K562 (cell line): ENCODE results near the gene TIGD1. TPM values are rescaled to one million over a fixed set of nuclear protein-coding genes. Genes with fewer than 3 reads are reported as not detected.

ENCODE experiments used
- ATAC-seq: fragments of 200-7000 bp; cut with Tn5 transposase; 3 replicates; pipeline ENCODE4 v1.9.1; 2020; ENCODE audit warnings: moderate library complexity
- BruUV-seq: library from RNA; stranded (reverse); fragments of 400-500 nt; replicated peaks from 2 replicates; lab custom pipeline; 2021; lab: Mats Ljungman, UMichigan
- CTCF ChIA-PET: fragments of 300-600 bp; formaldehyde crosslinking; extraction: SDS; loops from one replicate; lab custom pipeline; 2021; ENCODE audit warnings: low intra/inter-chr PET ratio; lab: Yijun Ruan, JAX
- POLR2A ChIA-PET: fragments of 300-600, 350-650 bp; sonication (Branson Sonifier 250); formaldehyde crosslinking; extraction: SDS; loops from one replicate; lab custom pipeline; 2021; ENCODE audit warnings: antibody characterized with exemption, inconsistent platforms; lab: Yijun Ruan, JAX
- DNase-seq, 4 experiments: peaks; one replicate each; pipeline versions ENCODE4 v3.0.0 to v3.0.0-alpha.2; 2011 to 2018; ENCODE audit warnings: low spot score in 3 of 4, mixed read lengths in 3 of 4; ENCODE audit errors: extremely low read depth in 1 of 4
- FAIRE-seq: peaks from 2 replicates; lab custom pipeline; 2011; peaks lifted over from hg19 to GRCh38; lab: Jason Lieb, UNC
- H2AFZ ChIP-seq: 2 replicates; pipeline ENCODE4 v1.6.0; 2011; ENCODE audit warnings: low read depth, low read length, control low read depth, inconsistent platforms
- H3K27ac ChIP-seq: fragments of 200-600 bp; 3 replicates; pipeline ENCODE4 v1.8.0; 2011; ENCODE audit warnings: low read depth, mild to moderate bottlenecking, control low read depth, inconsistent platforms, low read length, moderate library complexity, mixed read lengths; ENCODE audit errors: extremely low read depth
- H3K27me3 ChIP-seq, 2 experiments: fragments of 300-600 bp in 1 of 2; 2 replicates in 1 of 2; 3 replicates in 1 of 2; pipeline versions ENCODE4 v1.6.0 to v1.8.0; 2011; ENCODE audit warnings: inconsistent platforms in 2 of 2, low read length in 2 of 2, mild to moderate bottlenecking in 1 of 2, mixed read lengths in 1 of 2, moderate library complexity in 1 of 2; ENCODE audit not compliant: control insufficient read depth in 2 of 2, insufficient read depth in 2 of 2
- H3K36me3 ChIP-seq: fragments of 300-600 bp; 3 replicates; pipeline ENCODE4 v1.8.0; 2011; ENCODE audit warnings: mild to moderate bottlenecking, low read length, inconsistent platforms; ENCODE audit not compliant: control insufficient read depth, insufficient read depth
- H3K4me1 ChIP-seq, 2 experiments: fragments of 200-600 bp in 1 of 2; replicated peaks in 1 of 2; 2 replicates in 1 of 2; 3 replicates in 1 of 2; pipeline versions ENCODE4 v1.5.1 to v1.8.0; 2011; ENCODE audit warnings: inconsistent platforms in 2 of 2, low read length in 2 of 2, mild to moderate bottlenecking in 1 of 2, mixed read lengths in 1 of 2, moderate library complexity in 1 of 2; ENCODE audit not compliant: control insufficient read depth in 2 of 2, insufficient read depth in 2 of 2
- H3K4me2 ChIP-seq: 2 replicates; pipeline ENCODE4 v1.6.1; 2011; ENCODE audit warnings: low read length, control low read depth, inconsistent platforms, mixed read lengths; ENCODE audit not compliant: insufficient read depth
- H3K4me3 ChIP-seq: fragments of 200-600 bp; sonication (generic), shearing (Covaris generic); 2 replicates; pipeline ENCODE4 v1.5.1; 2016; ENCODE audit warnings: control low read depth, inconsistent platforms
- H3K79me2 ChIP-seq: fragments of 200-600 bp; 3 replicates; pipeline ENCODE4 v1.8.0; 2011; ENCODE audit warnings: low read length, inconsistent platforms; ENCODE audit not compliant: control insufficient read depth, insufficient read depth
- H3K9ac ChIP-seq, 2 experiments: 2 replicates each; pipeline versions ENCODE4 v1.6.0 to v1.6.1; 2011; ENCODE audit warnings: low read depth in 2 of 2, low read length in 2 of 2, control low read depth in 1 of 2, inconsistent platforms in 1 of 2, mild to moderate bottlenecking in 1 of 2, mixed read lengths in 1 of 2; ENCODE audit not compliant: insufficient read depth in 1 of 2
- H3K9me1 ChIP-seq: one replicate; pipeline ENCODE4 v1.6.0; 2011; ENCODE audit warnings: inconsistent platforms, mild to moderate bottlenecking, low read length, moderate library complexity; ENCODE audit not compliant: control insufficient read depth, insufficient read depth
- H3K9me3 ChIP-seq: replicated peaks from 2 replicates; pipeline ENCODE4 v1.5.1; 2011; ENCODE audit warnings: low read depth, low read length, inconsistent platforms; ENCODE audit not compliant: control insufficient read depth, insufficient read depth
- H4K20me1 ChIP-seq: replicated peaks from 2 replicates; pipeline ENCODE4 v1.6.1; 2011; ENCODE audit warnings: low read length, inconsistent platforms, mixed read lengths; ENCODE audit not compliant: control insufficient read depth, insufficient read depth
- CC2D1A ChIP-seq: fragments of 450-650 bp; IDR thresholded peaks from 2 replicates; pipeline ENCODE4 v1.6.1; 2017; ENCODE audit warnings: mild to moderate bottlenecking
- CXXC5 ChIP-seq: fragments of 250-450 bp; sonication (Bioruptor Pico); IDR thresholded peaks from 2 replicates; pipeline ENCODE4 v1.8.0; 2022; ENCODE audit warnings: inconsistent platforms, mild to moderate bottlenecking, moderate library complexity
- HCFC1 ChIP-seq: IDR thresholded peaks from 2 replicates; pipeline ENCODE4 v1.6.1; 2012; ENCODE audit warnings: low read depth, low read length, improper control_type of control experiment
- HDAC6 ChIP-seq: IDR thresholded peaks from 2 replicates; pipeline ENCODE4 v1.6.1; 2012; ENCODE audit warnings: low read depth, mild to moderate bottlenecking, control low read depth, inconsistent platforms, low read length, moderate library complexity
- NR4A1 ChIP-seq, 2 experiments: fragments of 250-450 bp in 1 of 2; fragments of 450-650 bp in 1 of 2; sonication (Bioruptor Pico) in 1 of 2; IDR thresholded peaks; 2 replicates each; pipeline versions ENCODE4 v1.4.0 to v1.6.1; 2016 to 2020; ENCODE audit warnings: mild to moderate bottlenecking in 2 of 2, missing compliant biosample characterization in 1 of 2, missing genetic modification characterization in 1 of 2, moderate library complexity in 1 of 2
- TAF1 ChIP-seq: IDR thresholded peaks from 2 replicates; pipeline ENCODE4 v1.6.1; 2011; ENCODE audit warnings: mild to moderate bottlenecking, low read length, moderate library complexity; ENCODE audit not compliant: insufficient read depth, control insufficient read depth, severe bottlenecking; ENCODE audit errors: extremely low read depth
- TEAD4 ChIP-seq, 2 experiments: sonication (generic) in 1 of 2; formaldehyde crosslinking in 1 of 2; IDR thresholded peaks; 2 replicates each; pipeline versions ENCODE4 v1.6.1 to v1.8.0; 2012 to 2022; ENCODE audit warnings: borderline replicate concordance in 1 of 2, inconsistent platforms in 1 of 2, low read length in 1 of 2, mild to moderate bottlenecking in 1 of 2, missing genetic modification reagents in 1 of 2
- ZC3H4 ChIP-seq: sonication (generic); formaldehyde crosslinking; IDR thresholded peaks from 2 replicates; pipeline ENCODE4 v1.9.0; 2021; ENCODE audit warnings: missing genetic modification reagents, borderline replicate concordance
- ZNF282 ChIP-seq: sonication (generic); formaldehyde crosslinking; IDR thresholded peaks from 2 replicates; pipeline ENCODE4 v1.8.1; 2023; ENCODE audit warnings: missing genetic modification reagents
- ZNF77 ChIP-seq: fragments of 250-450 bp; sonication (Bioruptor Pico); IDR thresholded peaks from 2 replicates; pipeline ENCODE4 v1.5.0; 2020
- WGBS: fragments of 100-300 bp; shearing (Covaris generic); methylation state at CpG from one replicate; pipeline ENCODE4 v1.1.6; 2016; ENCODE audit warnings: low coverage, mixed read lengths; ENCODE audit not compliant: insufficient coverage; ENCODE audit errors: missing lambda C conversion rate; 5-methylcytosine and 5-hydroxymethylcytosine counted together
- in situ Hi-C: fragments of 300-500 bp; cut with MboI; formaldehyde crosslinking; loops from 4 replicates; pipeline ENCODE4 v1.15.0; 2018; ENCODE audit warnings: inconsistent platforms, mixed read lengths
- intact Hi-C: fragments of 100-400 bp; cut with micrococcal nuclease; formaldehyde crosslinking; loops from 2 replicates; pipeline ENCODE4 v1.14.2; 2022
- polyA plus RNA-seq, 8 experiments: library from polyadenylated mRNA; depleted of rRNA in 4 of 8; stranded (reverse) in 5 of 8; unstranded in 3 of 8; fragments of >200 nt; fragmentation: Nextera tagmentation in 2 of 8; fragmentation: Illumina TruSeq in 1 of 8; extraction: Ambion mirVana in 2 of 8; extraction: Trizol in 1 of 8; gene quantifications; 2 replicates each; pipeline versions ENCODE4 v1.2.1 to v1.2.3, GENCODE V29; 2011 to 2014; ENCODE audit warnings: inconsistent platforms in 1 of 8, missing spikeins in 1 of 8
- total RNA-seq, 7 experiments: library from RNA; depleted of rRNA in 6 of 7; stranded (reverse); fragments of >200 nt in 6 of 7; fragmentation: Illumina TruSeq in 2 of 7; extraction: Trizol in 2 of 7; gene quantifications; 2 replicates each; pipeline versions ENCODE4 v1.2.1 to v1.2.3, GENCODE V29; 2011 to 2021; ENCODE audit warnings: low replicate concordance in 1 of 7
- TF ChIP-seq, protein P1 (sequence below): fragments of 450-650 bp; IDR thresholded peaks from 2 replicates; pipeline ENCODE4 v1.6.1; 2016; ENCODE audit warnings: low read depth, mild to moderate bottlenecking, moderate library complexity
- TF ChIP-seq, protein P2 (sequence below), 3 experiments: fragments of 200-800 bp in 1 of 3; fragments of 250-450 bp in 1 of 3; fragments of 450-650 bp in 1 of 3; sonication (Bioruptor Pico) in 1 of 3; sonication (Bioruptor generic) in 1 of 3; formaldehyde crosslinking in 1 of 3; IDR thresholded peaks; 2 replicates each; pipeline versions ENCODE4 v1.6.1 to v1.8.0; 2016 to 2022; ENCODE audit warnings: mild to moderate bottlenecking in 2 of 3, missing genetic modification characterization in 2 of 3, missing compliant biosample characterization in 1 of 3, moderate library complexity in 1 of 3

TIGD1 gene
- total and polyA plus RNA-seq, 9 of the 15 experiments (the other 6 are each of a cell fraction or from before 2014, with no cell fraction given), result 2.0 to 10.1 (median 6.6) TPM

DNA sequence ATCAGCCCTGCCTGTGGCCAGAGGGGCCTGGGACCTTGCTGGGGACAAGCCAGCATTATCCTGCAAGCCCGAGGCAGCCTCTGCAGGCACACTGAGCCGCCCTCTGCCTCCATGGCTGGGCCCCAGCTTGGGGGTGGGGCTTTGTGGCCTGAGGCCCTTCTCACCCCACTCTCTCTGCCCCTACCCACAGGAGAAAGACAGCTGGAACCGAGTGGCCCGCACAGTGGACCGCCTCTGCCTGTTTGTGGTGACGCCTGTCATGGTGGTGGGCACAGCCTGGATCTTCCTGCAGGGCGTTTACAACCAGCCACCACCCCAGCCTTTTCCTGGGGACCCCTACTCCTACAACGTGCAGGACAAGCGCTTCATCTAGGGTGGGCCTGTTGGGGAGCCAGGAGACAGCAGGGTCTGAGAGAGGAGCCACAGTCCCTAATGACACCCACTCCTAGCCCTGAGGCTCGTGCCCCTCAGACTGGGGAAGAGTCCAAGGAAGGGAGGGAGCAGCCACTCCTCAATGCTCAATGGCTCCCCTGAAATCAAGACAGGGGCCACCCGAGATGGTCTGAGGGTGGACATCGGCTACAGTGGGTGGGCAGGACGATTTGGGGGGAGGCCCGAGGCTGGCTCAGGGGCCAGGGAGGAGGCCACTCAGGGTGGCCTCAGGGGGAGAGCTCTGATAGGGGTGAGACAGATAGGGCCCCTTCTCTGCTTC, 15.3 kb downstream of the TIGD1 start:
- POLR2A ChIA-PET, result no interaction called here
- FAIRE-seq (no peak), DNase-seq (no peak), ATAC-seq (no peak)
- Histone ChIP-seq H3K4me2 (no peak overlapping the region), H2AFZ (no peak overlapping the region), H4K20me1 (no peaks in the 10 kb centered on the region), H3K9me1 (no peaks in the 10 kb centered on the region), H3K27ac (no peak overlapping the region), H3K9ac (no peak overlapping the region), H3K79me2 (no peaks in the 10 kb centered on the region), H3K4me1 (peaks cover 0 to 13% of the 10 kb centered on the region in 2 experiments; a peak in 2 of 5 replicates), H3K9me3 (no peaks in the 10 kb centered on the region), H3K36me3 (no peaks in the 10 kb centered on the region), H3K4me3 (no peak overlapping the region), H3K27me3 (peaks cover 0 to 5% of the 10 kb centered on the region in 2 experiments; a peak in 1 of 5 replicates)
- CTCF ChIA-PET, result interaction anchor here (0.7 kb wide), 1 partner anchor 109 kb away, joined by 3 read pairs; no protein-coding TSS in a partner anchor
- in situ Hi-C loops, result no loop called here
- WGBS, result 7% methylated on average over 14 of the region's 14 CpGs
- BruUV-seq, result no TSS peak
- intact Hi-C loops, result no loop called here
- TF ChIP-seq, protein P1, sequence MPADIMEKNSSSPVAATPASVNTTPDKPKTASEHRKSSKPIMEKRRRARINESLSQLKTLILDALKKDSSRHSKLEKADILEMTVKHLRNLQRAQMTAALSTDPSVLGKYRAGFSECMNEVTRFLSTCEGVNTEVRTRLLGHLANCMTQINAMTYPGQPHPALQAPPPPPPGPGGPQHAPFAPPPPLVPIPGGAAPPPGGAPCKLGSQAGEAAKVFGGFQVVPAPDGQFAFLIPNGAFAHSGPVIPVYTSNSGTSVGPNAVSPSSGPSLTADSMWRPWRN, result no peak
- no peak for TF ChIP-seq NR4A1 (CRISPR knock-in tag; IDR thresholded peaks at IDR 0.05)
- no peak for TF ChIP-seq NR4A1 (tag; IDR thresholded peaks at IDR 0.05)
- TF ChIP-seq HCFC1, result no peak
- no peak for TF ChIP-seq TAF1
- TF ChIP-seq ZNF282 (CRISPR knock-in tag), result no peak
- TF ChIP-seq CC2D1A, result no peak
- TF ChIP-seq, protein P2, sequence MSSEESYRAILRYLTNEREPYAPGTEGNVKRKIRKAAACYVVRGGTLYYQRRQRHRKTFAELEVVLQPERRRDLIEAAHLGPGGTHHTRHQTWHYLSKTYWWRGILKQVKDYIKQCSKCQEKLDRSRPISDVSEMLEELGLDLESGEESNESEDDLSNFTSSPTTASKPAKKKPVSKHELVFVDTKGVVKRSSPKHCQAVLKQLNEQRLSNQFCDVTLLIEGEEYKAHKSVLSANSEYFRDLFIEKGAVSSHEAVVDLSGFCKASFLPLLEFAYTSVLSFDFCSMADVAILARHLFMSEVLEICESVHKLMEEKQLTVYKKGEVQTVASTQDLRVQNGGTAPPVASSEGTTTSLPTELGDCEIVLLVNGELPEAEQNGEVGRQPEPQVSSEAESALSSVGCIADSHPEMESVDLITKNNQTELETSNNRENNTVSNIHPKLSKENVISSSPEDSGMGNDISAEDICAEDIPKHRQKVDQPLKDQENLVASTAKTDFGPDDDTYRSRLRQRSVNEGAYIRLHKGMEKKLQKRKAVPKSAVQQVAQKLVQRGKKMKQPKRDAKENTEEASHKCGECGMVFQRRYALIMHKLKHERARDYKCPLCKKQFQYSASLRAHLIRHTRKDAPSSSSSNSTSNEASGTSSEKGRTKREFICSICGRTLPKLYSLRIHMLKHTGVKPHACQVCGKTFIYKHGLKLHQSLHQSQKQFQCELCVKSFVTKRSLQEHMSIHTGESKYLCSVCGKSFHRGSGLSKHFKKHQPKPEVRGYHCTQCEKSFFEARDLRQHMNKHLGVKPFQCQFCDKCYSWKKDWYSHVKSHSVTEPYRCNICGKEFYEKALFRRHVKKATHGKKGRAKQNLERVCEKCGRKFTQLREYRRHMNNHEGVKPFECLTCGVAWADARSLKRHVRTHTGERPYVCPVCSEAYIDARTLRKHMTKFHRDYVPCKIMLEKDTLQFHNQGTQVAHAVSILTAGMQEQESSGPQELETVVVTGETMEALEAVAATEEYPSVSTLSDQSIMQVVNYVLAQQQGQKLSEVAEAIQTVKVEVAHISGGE (CRISPR knock-in tag; IDR thresholded peaks at IDR 0.05), result no peak
- no peak for TF ChIP-seq TEAD4 (IDR thresholded peaks at IDR 0.05; ENCODE audit: low read length)
- no peak for TF ChIP-seq TEAD4 (CRISPR knock-in tag; IDR thresholded peaks at IDR 0.05; ENCODE audit: borderline replicate concordance)
- TF ChIP-seq CXXC5, result no peak
- TF ChIP-seq HDAC6, result no peak
- TF ChIP-seq ZNF77 (CRISPR knock-in tag), result no peak
- no peak for TF ChIP-seq ZC3H4 (CRISPR knock-in tag)
